ENCODE results near the gene UGT1A3.

The UGT1A3 gene

DNA sequence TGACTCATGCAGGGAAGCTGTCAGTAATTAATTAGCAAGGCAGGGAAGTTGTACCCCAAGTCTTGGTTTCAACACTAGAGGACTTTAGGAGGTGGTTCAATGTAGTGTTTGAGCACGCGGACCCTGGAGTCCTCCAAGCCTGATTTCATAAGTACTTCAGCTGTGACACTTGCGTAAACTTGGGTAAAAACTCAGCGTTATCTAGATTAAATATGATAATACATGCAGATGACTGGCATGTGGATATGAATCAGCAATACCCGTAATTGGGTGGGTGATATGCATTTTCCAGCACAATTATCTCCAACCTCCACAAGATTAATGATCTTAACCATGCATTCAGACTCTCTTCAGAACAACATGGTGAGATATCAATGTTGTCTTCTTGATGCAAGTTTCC is 41.9 kb upstream of the UGT1A3 start:
- ChIA-PET CTCF (interaction anchor here (0.6 kb wide), 1 partner anchor 191 kb away, joined by 3 read pairs; no protein-coding TSS in a partner anchor), POLR2A (ENCODE audit: low non-redundant PET) (no interaction called here)
- TF ChIP-seq, protein P1, sequence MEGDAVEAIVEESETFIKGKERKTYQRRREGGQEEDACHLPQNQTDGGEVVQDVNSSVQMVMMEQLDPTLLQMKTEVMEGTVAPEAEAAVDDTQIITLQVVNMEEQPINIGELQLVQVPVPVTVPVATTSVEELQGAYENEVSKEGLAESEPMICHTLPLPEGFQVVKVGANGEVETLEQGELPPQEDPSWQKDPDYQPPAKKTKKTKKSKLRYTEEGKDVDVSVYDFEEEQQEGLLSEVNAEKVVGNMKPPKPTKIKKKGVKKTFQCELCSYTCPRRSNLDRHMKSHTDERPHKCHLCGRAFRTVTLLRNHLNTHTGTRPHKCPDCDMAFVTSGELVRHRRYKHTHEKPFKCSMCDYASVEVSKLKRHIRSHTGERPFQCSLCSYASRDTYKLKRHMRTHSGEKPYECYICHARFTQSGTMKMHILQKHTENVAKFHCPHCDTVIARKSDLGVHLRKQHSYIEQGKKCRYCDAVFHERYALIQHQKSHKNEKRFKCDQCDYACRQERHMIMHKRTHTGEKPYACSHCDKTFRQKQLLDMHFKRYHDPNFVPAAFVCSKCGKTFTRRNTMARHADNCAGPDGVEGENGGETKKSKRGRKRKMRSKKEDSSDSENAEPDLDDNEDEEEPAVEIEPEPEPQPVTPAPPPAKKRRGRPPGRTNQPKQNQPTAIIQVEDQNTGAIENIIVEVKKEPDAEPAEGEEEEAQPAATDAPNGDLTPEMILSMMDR (conservative IDR thresholded peaks at IDR 0.05; ENCODE audit: low read depth), result no peak
- DNase-seq (ENCODE audit: low spot score), result no peak
- H3K27ac ChIP-seq, result no peak overlapping the region

DNA sequence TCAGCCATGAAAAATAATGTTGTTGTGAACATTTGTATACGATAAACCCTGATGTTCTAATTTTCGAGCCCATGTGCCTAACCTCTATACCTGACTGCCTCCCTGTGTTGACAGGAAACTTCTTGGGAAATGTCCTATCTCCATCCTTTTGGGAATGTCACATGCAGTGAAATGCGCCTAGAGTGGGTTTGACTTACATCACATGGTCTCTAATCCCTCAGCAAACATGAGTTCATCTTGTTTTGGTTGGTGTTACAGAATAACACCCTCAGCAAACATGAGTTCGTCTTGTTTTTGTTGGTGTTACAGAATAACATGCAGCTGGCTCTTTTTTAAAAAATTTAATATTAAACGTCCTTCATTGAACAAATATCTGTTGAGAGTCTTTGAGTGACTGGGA is 40.5 kb upstream of the UGT1A3 start:
- DNase-seq (ENCODE audit: low spot score), result no peak
- ChIA-PET POLR2A (ENCODE audit: low non-redundant PET) (no interaction called here), CTCF (no interaction called here)
- TF ChIP-seq, protein P1 (conservative IDR thresholded peaks at IDR 0.05; ENCODE audit: low read depth), result no peak
- H3K27ac ChIP-seq, result no peak overlapping the region

DNA sequence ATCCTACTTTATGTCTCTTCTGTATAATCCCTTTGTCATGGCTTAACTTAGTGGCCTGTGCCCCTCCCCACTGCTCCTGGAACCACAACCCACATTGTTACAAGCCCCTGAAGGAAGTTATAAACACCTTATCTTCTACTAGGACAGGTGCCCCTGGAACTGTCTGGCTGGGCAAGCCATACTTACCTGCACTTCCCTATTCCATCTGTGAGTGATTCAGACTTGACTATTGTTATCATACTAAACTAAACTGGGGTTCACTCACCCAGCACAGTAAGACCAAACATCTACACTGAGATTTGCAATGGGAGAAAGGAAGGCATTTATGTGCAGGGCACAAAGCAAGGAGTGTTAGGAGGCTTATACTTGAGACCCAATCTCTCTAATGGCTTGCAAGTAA is 39.8 kb upstream of the UGT1A3 start:
- CTCF ChIA-PET, result no interaction called here
- no peak overlapping the region for H3K27ac ChIP-seq
- POLR2A ChIA-PET (ENCODE audit: low non-redundant PET), result no interaction called here
- TF ChIP-seq, protein P1 (conservative IDR thresholded peaks at IDR 0.05; ENCODE audit: low read depth), result no peak
- no peak for DNase-seq (ENCODE audit: low spot score)

DNA sequence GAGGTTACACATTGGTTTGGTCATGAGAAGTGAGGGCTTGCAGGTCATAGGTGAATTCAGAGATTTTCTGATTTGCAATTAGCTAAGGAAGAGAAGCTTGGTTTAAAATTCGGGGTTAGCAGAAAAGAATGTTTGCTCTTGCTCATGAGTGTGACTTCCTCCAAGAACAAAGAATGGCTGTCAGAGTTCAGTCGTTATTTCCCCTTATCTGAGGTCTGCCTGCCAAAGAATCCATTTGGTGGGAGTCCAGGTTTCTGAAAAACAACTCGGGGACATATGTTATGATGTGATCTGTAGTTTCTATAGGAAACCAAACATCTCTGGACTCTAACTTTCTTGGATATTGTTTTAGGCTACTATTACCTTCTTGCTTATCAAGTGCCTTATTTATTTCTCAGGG is 39.3 kb upstream of the UGT1A3 start:
- CTCF ChIA-PET, result no interaction called here
- H3K27ac ChIP-seq, result no peak overlapping the region
- DNase-seq (ENCODE audit: low spot score), result no peak
- POLR2A ChIA-PET (ENCODE audit: low non-redundant PET), result no interaction called here
- TF ChIP-seq, protein P1 (conservative IDR thresholded peaks at IDR 0.05; ENCODE audit: low read depth), result no peak

DNA sequence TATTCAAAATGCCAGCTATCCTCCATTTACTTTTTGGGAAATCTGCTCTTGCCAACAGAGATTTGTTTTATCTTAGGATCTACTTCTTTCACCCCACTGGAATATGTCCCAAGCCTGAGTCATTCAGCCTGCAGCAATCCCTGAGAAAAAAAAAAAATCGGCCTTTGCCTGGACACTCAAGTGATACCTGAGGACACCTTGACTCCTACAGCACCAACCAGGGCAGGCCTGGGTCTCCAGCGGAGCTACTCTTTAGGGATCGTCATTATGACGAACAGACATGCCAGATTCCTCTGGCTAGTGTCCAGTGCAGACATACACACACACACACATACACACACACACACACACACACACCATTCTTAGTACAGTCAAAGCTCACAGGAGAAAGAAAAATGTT is 38.4 kb upstream of the UGT1A3 start:
- TF ChIP-seq, protein P1 (conservative IDR thresholded peaks at IDR 0.05; ENCODE audit: low read depth), result no peak
- H3K27ac ChIP-seq, result peak overlapping the region; percentile 88
- POLR2A ChIA-PET (ENCODE audit: low non-redundant PET), result interaction anchor here (1.7 kb wide), 1 partner anchor 16 kb away, joined by 6 read pairs; no protein-coding TSS in a partner anchor
- peak; percentile 80 for DNase-seq (ENCODE audit: low spot score)
- CTCF ChIA-PET, result interaction anchor here (0.5 to 0.7 kb wide), 3 partner anchors 21 to 177 kb away, joined by 3 to 5 read pairs (median 3); no protein-coding TSS in a partner anchor

DNA sequence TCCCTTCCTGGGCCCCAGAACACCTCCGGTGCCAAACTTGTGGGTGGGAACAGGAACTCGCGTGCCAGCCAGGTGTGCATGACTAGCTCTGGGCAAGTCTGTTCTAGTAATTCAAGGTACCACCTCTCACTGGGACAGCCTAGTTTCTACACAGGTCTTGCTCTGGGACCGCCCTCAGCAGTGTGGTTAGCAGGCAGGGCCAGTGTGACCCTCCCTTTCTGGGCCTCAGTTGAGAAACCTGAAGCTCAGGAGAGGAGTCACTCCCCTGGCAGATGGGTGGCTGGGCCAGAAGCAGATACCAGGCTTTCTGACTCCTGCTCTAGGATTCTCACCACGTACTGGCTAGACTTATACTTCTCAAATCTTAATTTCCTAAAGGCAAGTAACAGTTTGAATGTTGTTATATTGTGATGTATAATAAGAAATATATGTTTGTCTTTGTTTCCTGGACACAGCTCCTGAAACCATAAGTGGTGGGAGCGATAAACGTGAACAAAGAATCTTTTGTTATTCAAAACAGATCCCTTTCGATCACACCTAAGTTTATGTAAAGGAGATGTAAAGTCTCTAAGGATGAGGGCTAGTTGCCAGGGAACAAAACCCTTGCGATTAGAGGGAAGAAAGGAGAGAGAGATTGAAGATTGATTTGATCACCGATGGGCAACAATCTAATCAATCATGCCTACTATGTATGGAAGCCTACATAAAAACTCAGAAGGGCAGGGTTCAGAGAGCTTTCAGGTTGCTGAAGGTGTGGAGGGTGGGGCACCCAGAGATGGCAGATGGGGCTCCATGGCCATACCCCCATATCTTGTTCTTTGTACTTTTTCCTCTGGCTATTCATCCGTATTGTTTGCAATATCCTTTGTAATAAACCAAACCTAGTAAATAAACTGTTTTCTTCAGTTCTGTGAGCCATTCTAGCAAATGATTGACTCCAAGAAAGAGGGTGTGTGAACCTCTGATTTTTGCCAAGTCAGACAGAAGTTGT is 37.1 kb upstream of the UGT1A3 start:
- peak overlapping the region; percentile 88 for H3K27ac ChIP-seq
- ChIA-PET CTCF (interaction anchor here (0.7 kb wide), 1 partner anchor 34 kb away, joined by 3 read pairs; no protein-coding TSS in a partner anchor), POLR2A (ENCODE audit: low non-redundant PET) (interaction anchor here (1.0 to 1.7 kb wide), 3 partner anchors 14 to 128 kb away, joined by 3 to 6 read pairs (median 4); partner anchors contain the start of gene USP40)
- peak; percentile 96 for DNase-seq (ENCODE audit: low spot score)
- TF ChIP-seq, protein P1 (conservative IDR thresholded peaks at IDR 0.05; ENCODE audit: low read depth), result no peak
